Smooth muscle cell of the umbilical artery (primary cell): Measurements from ENCODE around the gene OR4D11. TPM values are rescaled to one million over a fixed set of nuclear protein-coding genes. Genes with fewer than 3 reads are reported as not detected.

Source experiments
- total RNA-seq: library from RNA; depleted of rRNA; stranded (reverse); fragments of >200 nt; gene quantifications from 2 replicates; pipeline ENCODE4 v1.2.3, GENCODE V29; 2014

The OR4D11 gene
- not detected in 2 replicates for total RNA-seq

DNA sequence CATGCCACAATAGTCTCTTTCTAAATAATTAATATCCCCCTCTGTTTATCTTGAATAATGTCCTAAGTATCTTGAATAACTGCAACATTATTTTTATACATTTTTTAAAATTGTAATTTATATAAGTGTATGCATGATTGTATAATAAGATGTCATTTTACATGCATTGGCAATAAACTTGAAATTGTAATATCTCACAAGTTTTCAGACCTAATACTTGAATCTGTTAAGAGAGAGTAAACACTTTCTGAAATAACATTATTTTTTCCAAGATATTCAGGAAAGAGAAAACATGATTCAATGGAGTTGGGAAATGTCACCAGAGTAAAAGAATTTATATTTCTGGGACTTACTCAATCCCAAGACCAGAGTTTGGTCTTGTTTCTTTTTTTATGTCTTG, at the start of gene OR4D11:
Gene OR4D11 (plus strand): TSS at position 301 of the 400 bp plus-strand sequence. CDS start 0 bp downstream, at position 301.

DNA sequence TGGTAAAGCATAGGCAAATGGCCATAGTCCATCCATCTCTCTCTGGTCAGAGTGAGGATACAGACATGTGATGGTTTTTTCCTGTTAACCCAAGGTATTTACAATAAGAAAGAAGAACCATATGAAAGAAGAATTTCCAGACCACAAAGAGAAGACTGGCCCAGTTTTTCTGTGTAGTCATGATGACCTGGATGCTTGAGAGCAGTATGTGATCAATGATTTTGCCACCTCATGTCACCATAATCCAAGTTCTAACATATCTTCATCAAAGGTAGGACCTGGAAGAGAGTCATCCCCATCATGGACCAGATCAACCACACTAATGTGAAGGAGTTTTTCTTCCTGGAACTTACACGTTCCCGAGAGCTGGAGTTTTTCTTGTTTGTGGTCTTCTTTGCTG, 46.7 kb upstream of the OR4D11 start, which contains the start of gene OR4D6:
Gene OR4D6 (plus strand): TSS at position 301 of the 400 bp plus-strand sequence. CDS start 0 bp downstream, at position 301.

DNA sequence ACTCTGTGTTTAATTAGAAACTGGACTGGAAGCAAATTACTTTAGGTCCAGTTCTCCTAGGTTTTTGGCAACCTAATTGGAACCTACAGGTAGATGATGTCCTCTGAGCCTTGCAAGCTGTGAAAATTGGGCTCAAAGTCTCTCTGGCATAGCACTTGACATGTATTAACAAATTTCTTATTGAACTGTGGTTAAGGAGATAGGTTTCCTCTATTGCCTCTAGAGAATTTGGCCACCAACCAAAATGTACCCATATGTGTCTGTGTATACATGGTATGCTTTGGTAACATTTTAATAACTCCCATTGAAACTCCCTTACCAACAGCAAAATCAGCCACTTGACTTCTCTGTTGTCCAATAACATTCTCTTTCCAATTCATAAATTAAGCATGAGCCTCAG, 30.4 kb upstream of the OR4D11 start, which contains the start of gene OR4D10:
Gene OR4D10 (plus strand): TSS at position 301 of the 400 bp plus-strand sequence. CDS start 4,115 bp downstream, outside the sequence.

DNA sequence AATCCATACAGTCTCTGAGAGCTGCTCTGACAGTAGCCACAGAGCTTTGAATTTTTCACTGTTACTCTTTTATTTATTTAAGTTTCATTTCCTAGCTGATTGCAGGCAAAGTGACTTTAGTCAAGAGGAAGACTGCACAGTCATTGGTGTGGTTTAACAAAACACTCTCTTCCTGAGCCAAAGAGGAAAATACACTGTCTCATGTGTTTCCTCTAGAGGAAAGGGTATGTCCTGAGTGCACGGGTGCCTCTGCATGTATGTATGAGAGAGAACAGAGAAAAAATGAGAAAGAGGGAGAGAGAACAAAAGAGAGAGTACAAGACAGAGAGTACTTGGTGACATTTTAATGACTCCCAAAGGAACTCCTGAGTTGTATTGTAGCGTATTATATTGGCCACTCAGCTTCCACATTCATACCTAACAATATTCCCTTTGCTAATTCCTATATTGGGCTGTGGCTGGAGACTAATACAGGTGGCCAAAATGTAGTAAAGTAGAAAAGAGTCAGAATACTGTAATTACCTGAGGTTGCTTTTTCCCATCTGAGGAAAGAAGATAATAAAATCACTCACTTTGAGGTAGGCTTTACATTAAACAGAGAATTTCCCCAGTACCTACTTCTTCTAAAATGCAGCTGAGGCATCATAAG, 7.7 kb downstream of the OR4D11 start, which contains the start of gene OR4D9:
Gene OR4D9 (plus strand): TSS at position 599 of the 649 bp plus-strand sequence. CDS start 3,374 bp downstream, outside the sequence.

Other genes with a start within 250 kb of the OR4D11 start
- gene OR5AN1, start 144.7 kb upstream of the OR4D11 start, total RNA-seq, result not detected in 2 replicates
- gene OR5A2, start 77.2 kb upstream of the OR4D11 start, total RNA-seq, result not detected in 2 replicates
- not detected in 2 replicates for gene OR5A1, start 67.1 kb upstream of the OR4D11 start, total RNA-seq
- not detected in 2 replicates for gene OR4D6, start 46.6 kb upstream of the OR4D11 start, total RNA-seq
- gene OR4D10, start 30.3 kb upstream of the OR4D11 start, total RNA-seq, result not detected in 2 replicates
- not detected in 2 replicates for gene OR4D9, start 8.0 kb downstream of the OR4D11 start, total RNA-seq
- 43.4 and 64.6 TPM in 2 replicates for gene OSBP, start 112.2 kb downstream of the OR4D11 start, total RNA-seq
- 6.8 and 11.9 TPM in 2 replicates for gene PATL1, start 165.5 kb downstream of the OR4D11 start, total RNA-seq
- gene OR10V1, start 210.3 kb downstream of the OR4D11 start, total RNA-seq, result not detected in 2 replicates